Smooth muscle cell (in vitro differentiated cells): ENCODE measurements around the gene CEMIP2. TPM values are rescaled to one million over a fixed set of nuclear protein-coding genes. Genes with fewer than 3 reads are reported as not detected.

Experiments used
- DNase-seq: peaks from one replicate; lab custom pipeline; 2025; ENCODE audit not compliant: unreplicated experiment; lab: John Stamatoyannopoulos, UW
- H2AFZ ChIP-seq: fragments of 200-600 bp; sonication (generic); 2 replicates; pipeline ENCODE4 v1.6.0; 2016; ENCODE audit warnings: antibody characterized with exemption, low read depth, mild to moderate bottlenecking
- H3F3A ChIP-seq: fragments of 200-600 bp; sonication (generic); 2 replicates; pipeline ENCODE4 v1.6.0; 2017; ENCODE audit warnings: antibody characterized with exemption, low read depth
- H3K27ac ChIP-seq: fragments of 200-600 bp; sonication (generic); 2 replicates; pipeline ENCODE4 v1.5.1; 2016; ENCODE audit warnings: low read depth, mild to moderate bottlenecking
- H3K27me3 ChIP-seq: fragments of 200-600 bp; sonication (generic); 2 replicates; pipeline ENCODE4 v1.6.1; 2016; ENCODE audit warnings: low read depth, mild to moderate bottlenecking
- H3K36me3 ChIP-seq: fragments of 200-600 bp; sonication (generic); 2 replicates; pipeline ENCODE4 v1.5.1; 2016; ENCODE audit warnings: low read depth
- H3K4me1 ChIP-seq: fragments of 200-600 bp; sonication (generic); 2 replicates; pipeline ENCODE4 v1.5.1; 2016; ENCODE audit warnings: low read depth
- H3K4me2 ChIP-seq: fragments of 200-600 bp; sonication (generic); 2 replicates; pipeline ENCODE4 v1.6.0; 2016; ENCODE audit warnings: mild to moderate bottlenecking
- H3K4me3 ChIP-seq: fragments of 200-600 bp; sonication (generic); 2 replicates; pipeline ENCODE4 v1.5.1; 2016; ENCODE audit warnings: mild to moderate bottlenecking
- H3K79me2 ChIP-seq: fragments of 200-600 bp; sonication (generic); 2 replicates; pipeline ENCODE4 v1.6.0; 2016; ENCODE audit warnings: low read depth, mild to moderate bottlenecking
- H3K9ac ChIP-seq: fragments of 200-600 bp; sonication (generic); 2 replicates; pipeline ENCODE4 v1.6.0; 2016; ENCODE audit warnings: low read depth
- H3K9me3 ChIP-seq: fragments of 200-600 bp; sonication (generic); replicated peaks from 2 replicates; pipeline ENCODE4 v1.5.1; 2016; ENCODE audit warnings: low read depth
- H4K20me1 ChIP-seq: fragments of 200-600 bp; sonication (generic); 2 replicates; pipeline ENCODE4 v1.6.0; 2016; ENCODE audit warnings: low read depth
- WGBS: methylation state at CpG from one replicate; pipeline ENCODE4 v1.1.7; 2016; ENCODE audit warnings: low lambda C conversion rate; 5-methylcytosine and 5-hydroxymethylcytosine counted together
- polyA plus RNA-seq: library from polyadenylated mRNA; unstranded; fragments of >200 nt; fragmentation: Nextera tagmentation; extraction: Ambion mirVana; gene quantifications from 2 replicates; pipeline ENCODE4 v1.2.1, GENCODE V29; 2016
- total RNA-seq: library from RNA; depleted of rRNA; stranded (reverse); fragments of >200 nt; gene quantifications from 2 replicates; pipeline ENCODE4 v1.2.3, GENCODE V29; 2014
- TF ChIP-seq, protein P1 (sequence below): fragments of 200-600 bp; sonication (generic); IDR thresholded peaks from 2 replicates; pipeline ENCODE4 v1.5.1; 2017; ENCODE audit warnings: borderline replicate concordance, mild to moderate bottlenecking, antibody characterized with exemption; ENCODE audit not compliant: insufficient read depth, poor library complexity, severe bottlenecking

CEMIP2 gene
- total and polyA plus RNA-seq, 2 experiments from 2014 or later, result 46.1 to 103 TPM

DNA sequence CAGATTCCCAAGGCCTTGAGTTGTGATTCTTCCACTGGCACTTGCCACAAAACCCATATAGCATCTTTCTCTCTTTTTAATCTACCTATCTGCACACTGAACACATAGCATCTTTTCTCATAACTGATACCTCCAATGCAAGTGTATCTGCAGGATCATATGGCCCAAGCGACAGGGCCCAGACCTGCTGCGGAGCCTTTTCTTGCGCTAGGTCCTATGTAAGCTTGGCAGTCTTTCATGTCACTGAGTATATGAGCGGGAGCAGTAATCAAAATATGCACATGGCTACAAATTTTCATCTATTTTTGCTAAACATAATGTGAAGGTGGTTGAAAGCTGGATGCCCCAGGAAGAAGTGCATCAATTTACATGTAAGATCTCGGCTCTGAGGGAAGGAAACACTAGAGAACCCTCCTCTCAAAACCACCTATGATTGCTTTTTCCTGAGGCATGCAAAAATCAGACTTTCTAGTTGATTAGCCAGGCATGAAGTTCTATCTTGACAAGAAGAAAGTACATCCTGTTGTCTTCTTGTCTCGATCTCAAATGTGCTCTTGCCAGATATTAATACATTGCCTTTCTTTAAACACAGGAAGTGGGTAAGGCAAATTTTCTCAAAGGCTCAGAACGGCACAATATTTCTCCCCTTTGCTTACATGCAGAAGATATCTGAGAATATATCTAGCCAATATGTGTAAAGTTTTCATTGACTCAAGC is 26.9 kb upstream of the CEMIP2 start:
- H4K20me1 ChIP-seq, result no peaks in the 10 kb centered on the region
- peaks cover 5% of the 10 kb centered on the region for H3F3A ChIP-seq
- H3K27ac ChIP-seq, result no peak overlapping the region
- H3K4me2 ChIP-seq, result no peak overlapping the region
- no peaks in the 10 kb centered on the region for H3K9me3 ChIP-seq
- H3K36me3 ChIP-seq, result no peaks in the 10 kb centered on the region
- DNase-seq, result no peak
- no peak overlapping the region for H3K9ac ChIP-seq
- H3K4me3 ChIP-seq, result no peak overlapping the region
- 94% methylated on average over 7 of the region's 7 CpGs for WGBS
- no peaks in the 10 kb centered on the region for H3K4me1 ChIP-seq
- no peaks in the 10 kb centered on the region for H3K79me2 ChIP-seq
- no peaks in the 10 kb centered on the region for H3K27me3 ChIP-seq
- TF ChIP-seq, protein P1, sequence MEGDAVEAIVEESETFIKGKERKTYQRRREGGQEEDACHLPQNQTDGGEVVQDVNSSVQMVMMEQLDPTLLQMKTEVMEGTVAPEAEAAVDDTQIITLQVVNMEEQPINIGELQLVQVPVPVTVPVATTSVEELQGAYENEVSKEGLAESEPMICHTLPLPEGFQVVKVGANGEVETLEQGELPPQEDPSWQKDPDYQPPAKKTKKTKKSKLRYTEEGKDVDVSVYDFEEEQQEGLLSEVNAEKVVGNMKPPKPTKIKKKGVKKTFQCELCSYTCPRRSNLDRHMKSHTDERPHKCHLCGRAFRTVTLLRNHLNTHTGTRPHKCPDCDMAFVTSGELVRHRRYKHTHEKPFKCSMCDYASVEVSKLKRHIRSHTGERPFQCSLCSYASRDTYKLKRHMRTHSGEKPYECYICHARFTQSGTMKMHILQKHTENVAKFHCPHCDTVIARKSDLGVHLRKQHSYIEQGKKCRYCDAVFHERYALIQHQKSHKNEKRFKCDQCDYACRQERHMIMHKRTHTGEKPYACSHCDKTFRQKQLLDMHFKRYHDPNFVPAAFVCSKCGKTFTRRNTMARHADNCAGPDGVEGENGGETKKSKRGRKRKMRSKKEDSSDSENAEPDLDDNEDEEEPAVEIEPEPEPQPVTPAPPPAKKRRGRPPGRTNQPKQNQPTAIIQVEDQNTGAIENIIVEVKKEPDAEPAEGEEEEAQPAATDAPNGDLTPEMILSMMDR, result no peak
- H2AFZ ChIP-seq, result no peak overlapping the region

DNA sequence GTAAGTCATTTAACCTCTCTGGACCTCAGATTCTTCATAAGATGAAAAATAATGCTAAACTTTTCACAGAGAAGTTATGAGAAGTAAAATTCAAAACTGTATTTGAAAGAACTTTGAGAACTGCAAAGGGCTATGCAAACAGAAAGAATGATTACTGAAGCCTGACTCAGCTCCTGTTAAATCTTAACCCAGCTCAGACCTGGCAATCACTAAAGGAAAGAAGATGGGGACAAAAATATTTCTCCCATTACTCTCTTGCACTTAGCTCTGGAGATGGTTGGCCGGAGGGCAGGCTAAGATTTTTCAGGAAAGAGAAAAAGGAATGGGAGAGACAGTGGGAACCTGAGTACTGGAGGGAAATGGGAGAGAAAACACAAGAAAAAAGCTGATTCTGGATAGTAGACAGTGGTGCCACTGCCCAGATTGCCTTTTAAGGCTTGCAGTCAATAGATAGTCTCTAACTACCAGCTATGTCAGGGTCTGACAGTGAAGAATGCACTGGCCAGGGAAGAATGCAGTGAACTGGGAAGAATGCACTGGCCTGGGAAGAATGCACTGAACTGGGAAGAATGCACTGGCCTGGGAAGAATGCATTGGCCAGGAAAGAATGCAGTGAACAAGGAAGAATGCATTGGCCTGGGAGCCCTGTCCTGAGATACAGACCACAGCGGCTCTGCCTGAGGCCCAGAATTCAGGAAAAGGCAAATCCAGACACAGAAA is 25.2 kb upstream of the CEMIP2 start:
- TF ChIP-seq, protein P1, result no peak
- Histone ChIP-seq H3K79me2 (no peaks in the 10 kb centered on the region), H3K4me2 (no peak overlapping the region), H2AFZ (no peak overlapping the region), H3K27ac (peak overlapping the region; percentile 23), H3K4me1 (no peaks in the 10 kb centered on the region), H3K36me3 (no peaks in the 10 kb centered on the region), H3K4me3 (peak overlapping the region; percentile 0), H3K9me3 (no peaks in the 10 kb centered on the region), H3K9ac (no peak overlapping the region), H4K20me1 (no peaks in the 10 kb centered on the region), H3K27me3 (no peaks in the 10 kb centered on the region), H3F3A (peaks cover 5% of the 10 kb centered on the region)
- DNase-seq, result no peak
- 60% methylated on average over 2 of the region's 2 CpGs for WGBS

DNA sequence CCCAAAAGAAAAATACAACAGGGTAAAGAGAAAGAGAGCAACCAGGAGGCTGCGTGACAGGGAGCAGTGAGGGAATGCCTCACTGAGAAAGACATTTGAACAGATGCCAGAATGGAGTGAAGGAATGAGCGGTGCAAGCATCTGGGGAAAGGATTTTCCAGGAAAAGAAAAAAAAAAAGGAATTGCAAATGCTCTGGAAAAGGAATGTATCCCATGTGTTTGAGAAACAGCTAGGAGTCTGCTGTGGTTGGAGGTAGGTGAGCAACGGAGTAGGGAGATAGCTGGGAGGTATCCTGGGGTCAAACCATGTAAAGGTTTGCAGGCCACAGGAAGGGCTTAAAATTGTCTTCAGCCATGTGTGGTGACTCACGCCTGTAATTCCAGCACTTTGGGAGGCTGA is 23.6 kb upstream of the CEMIP2 start:
- DNase-seq, result no peak
- Histone ChIP-seq H3K9ac (no peak overlapping the region), H2AFZ (no peak overlapping the region), H3F3A (peaks cover 5% of the 10 kb centered on the region), H4K20me1 (no peaks in the 10 kb centered on the region), H3K4me2 (no peak overlapping the region), H3K27me3 (no peaks in the 10 kb centered on the region), H3K4me1 (no peaks in the 10 kb centered on the region), H3K4me3 (no peak overlapping the region), H3K27ac (no peak overlapping the region), H3K9me3 (no peaks in the 10 kb centered on the region), H3K36me3 (no peaks in the 10 kb centered on the region), H3K79me2 (no peaks in the 10 kb centered on the region)
- TF ChIP-seq, protein P1, result no peak
- WGBS, result 77% methylated on average over 4 of the region's 4 CpGs
